Ovary (tissue), 3 donors: ENCODE results near the gene FARSB.

Experiments used
- CTCF ChIP-seq, 3 donors: fragments of 450-650 bp in 2 of 3; fragments of 200-600 bp in 1 of 3; IDR thresholded peaks; one replicate each; pipeline versions ENCODE4 v1.5.1 to v1.8.0; 2016 to 2022; ENCODE audit warnings: antibody characterized with exemption in 3 of 3, mild to moderate bottlenecking in 1 of 3
- EP300 ChIP-seq: sonication (generic); formaldehyde crosslinking; IDR thresholded peaks from one replicate; pipeline ENCODE4 v1.6.1; 2017; ENCODE audit warnings: antibody characterized with exemption
- POLR2A ChIP-seq: fragments of 450-650 bp; IDR thresholded peaks from one replicate; pipeline ENCODE4 v1.6.1; 2017; ENCODE audit warnings: antibody characterized with exemption, mild to moderate bottlenecking, moderate library complexity
- donor health status: DM: no; HTN: no; CAD: no.

- TF ChIP-seq CTCF (IDR thresholded peaks at IDR 0.05): no peak
- no peak for TF ChIP-seq EP300
- no peak for TF ChIP-seq POLR2A
Measured at GRCh38 chr2:222615320-222615719, 40.6 kb downstream of the FARSB start.
